Activated naive CD8-positive, alpha-beta T cell (primary cell): ENCODE measurements around the gene ATF7.

Experiments used
- H3K27ac Mint-ChIP-seq: one replicate; pipeline ENCODE4 v1.8.0; 2021; ENCODE audit warnings: mixed read lengths
- H3K27me3 Mint-ChIP-seq: one replicate; pipeline ENCODE4 v1.8.0; 2021; ENCODE audit warnings: mixed read lengths
- H3K36me3 Mint-ChIP-seq: one replicate; pipeline ENCODE4 v1.8.0; 2021; ENCODE audit warnings: mixed read lengths
- H3K4me1 Mint-ChIP-seq: one replicate; pipeline ENCODE4 v1.8.0; 2021; ENCODE audit warnings: low read depth, mixed read lengths
- H3K4me3 Mint-ChIP-seq: one replicate; pipeline ENCODE4 v1.8.0; 2021; ENCODE audit warnings: mild to moderate bottlenecking, mixed read lengths
- H3K9me3 Mint-ChIP-seq: one replicate; pipeline ENCODE4 v1.8.0; 2021; ENCODE audit warnings: low read depth, mixed read lengths

Gene ATF7

GRCh38 chr12:53594897-53595615 is 31.1 kb downstream of the ATF7 start:
- no peak overlapping the region for H3K27ac Mint-ChIP-seq
- H3K36me3 Mint-ChIP-seq, result peaks cover 4% of the 10 kb centered on the region
- H3K4me3 Mint-ChIP-seq, result no peak overlapping the region
- no peaks in the 10 kb centered on the region for H3K9me3 Mint-ChIP-seq
- H3K27me3 Mint-ChIP-seq, result no peaks in the 10 kb centered on the region
- peaks cover 25% of the 10 kb centered on the region for H3K4me1 Mint-ChIP-seq

- H3K27me3 Mint-ChIP-seq, result no peaks in the 10 kb centered on the region
- no peak overlapping the region for H3K4me3 Mint-ChIP-seq
- peaks cover 31% of the 10 kb centered on the region for H3K4me1 Mint-ChIP-seq
- no peak overlapping the region for H3K27ac Mint-ChIP-seq
- no peaks in the 10 kb centered on the region for H3K9me3 Mint-ChIP-seq
- H3K36me3 Mint-ChIP-seq, result peaks cover 3% of the 10 kb centered on the region
Measured at GRCh38 chr12:53593707-53594106, 32.5 kb downstream of the ATF7 start.

GRCh38 chr12:53593031-53593430 is 33.2 kb downstream of the ATF7 start:
- H3K9me3 Mint-ChIP-seq, result no peaks in the 10 kb centered on the region
- no peaks in the 10 kb centered on the region for H3K27me3 Mint-ChIP-seq
- peaks cover 3% of the 10 kb centered on the region for H3K36me3 Mint-ChIP-seq
- peaks cover 33% of the 10 kb centered on the region for H3K4me1 Mint-ChIP-seq
- H3K4me3 Mint-ChIP-seq, result no peak overlapping the region
- H3K27ac Mint-ChIP-seq, result no peak overlapping the region

- no peaks in the 10 kb centered on the region for H3K27me3 Mint-ChIP-seq
- H3K9me3 Mint-ChIP-seq, result no peaks in the 10 kb centered on the region
- H3K4me1 Mint-ChIP-seq, result peaks cover 33% of the 10 kb centered on the region
- no peak overlapping the region for H3K27ac Mint-ChIP-seq
- H3K36me3 Mint-ChIP-seq, result peaks cover 3% of the 10 kb centered on the region
- H3K4me3 Mint-ChIP-seq, result no peak overlapping the region
Measured at GRCh38 chr12:53592426-53592825, 33.8 kb downstream of the ATF7 start.

- H3K4me1 Mint-ChIP-seq, result peaks cover 37% of the 10 kb centered on the region
- H3K4me3 Mint-ChIP-seq, result no peak overlapping the region
- H3K9me3 Mint-ChIP-seq, result no peaks in the 10 kb centered on the region
- no peak overlapping the region for H3K27ac Mint-ChIP-seq
- peaks cover 6% of the 10 kb centered on the region for H3K36me3 Mint-ChIP-seq
- H3K27me3 Mint-ChIP-seq, result no peaks in the 10 kb centered on the region
Measured at GRCh38 chr12:53591301-53592206, 34.6 kb downstream of the ATF7 start.

GRCh38 chr12:53590652-53591051 is 35.5 kb downstream of the ATF7 start:
- H3K27me3 Mint-ChIP-seq, result no peaks in the 10 kb centered on the region
- H3K4me1 Mint-ChIP-seq, result peaks cover 40% of the 10 kb centered on the region
- no peaks in the 10 kb centered on the region for H3K9me3 Mint-ChIP-seq
- no peak overlapping the region for H3K27ac Mint-ChIP-seq
- H3K36me3 Mint-ChIP-seq, result peaks cover 6% of the 10 kb centered on the region
- H3K4me3 Mint-ChIP-seq, result no peak overlapping the region

GRCh38 chr12:53589915-53590314 is 36.3 kb downstream of the ATF7 start:
- no peaks in the 10 kb centered on the region for H3K9me3 Mint-ChIP-seq
- H3K4me3 Mint-ChIP-seq, result no peak overlapping the region
- no peak overlapping the region for H3K27ac Mint-ChIP-seq
- no peaks in the 10 kb centered on the region for H3K27me3 Mint-ChIP-seq
- H3K36me3 Mint-ChIP-seq, result peaks cover 6% of the 10 kb centered on the region
- peaks cover 41% of the 10 kb centered on the region for H3K4me1 Mint-ChIP-seq

- Mint-ChIP-seq H3K9me3 (no peaks in the 10 kb centered on the region), H3K27me3 (no peaks in the 10 kb centered on the region), H3K36me3 (peaks cover 6% of the 10 kb centered on the region), H3K4me3 (no peak overlapping the region), H3K4me1 (peaks cover 41% of the 10 kb centered on the region), H3K27ac (no peak overlapping the region)
Measured at GRCh38 chr12:53589423-53589822, 36.8 kb downstream of the ATF7 start.

- no peaks in the 10 kb centered on the region for H3K27me3 Mint-ChIP-seq
- peaks cover 39% of the 10 kb centered on the region for H3K4me1 Mint-ChIP-seq
- no peak overlapping the region for H3K4me3 Mint-ChIP-seq
- no peak overlapping the region for H3K27ac Mint-ChIP-seq
- no peaks in the 10 kb centered on the region for H3K9me3 Mint-ChIP-seq
- H3K36me3 Mint-ChIP-seq, result peaks cover 8% of the 10 kb centered on the region
Measured at GRCh38 chr12:53588123-53588522, 38.1 kb downstream of the ATF7 start.

- Mint-ChIP-seq H3K4me3 (no peak overlapping the region), H3K27me3 (no peaks in the 10 kb centered on the region), H3K9me3 (no peaks in the 10 kb centered on the region), H3K4me1 (peaks cover 29% of the 10 kb centered on the region), H3K36me3 (peaks cover 5% of the 10 kb centered on the region), H3K27ac (no peak overlapping the region)
Measured at GRCh38 chr12:53586745-53587144, 39.4 kb downstream of the ATF7 start.

GRCh38 chr12:53585448-53586125 is 40.6 kb downstream of the ATF7 start:
- H3K27ac Mint-ChIP-seq, result no peak overlapping the region
- no peaks in the 10 kb centered on the region for H3K27me3 Mint-ChIP-seq
- H3K4me1 Mint-ChIP-seq, result peaks cover 24% of the 10 kb centered on the region
- no peak overlapping the region for H3K4me3 Mint-ChIP-seq
- H3K36me3 Mint-ChIP-seq, result peaks cover 8% of the 10 kb centered on the region
- H3K9me3 Mint-ChIP-seq, result no peaks in the 10 kb centered on the region

- H3K27ac Mint-ChIP-seq, result no peak overlapping the region
- no peaks in the 10 kb centered on the region for H3K9me3 Mint-ChIP-seq
- H3K27me3 Mint-ChIP-seq, result no peaks in the 10 kb centered on the region
- H3K36me3 Mint-ChIP-seq, result peaks cover 11% of the 10 kb centered on the region
- peaks cover 14% of the 10 kb centered on the region for H3K4me1 Mint-ChIP-seq
- no peak overlapping the region for H3K4me3 Mint-ChIP-seq
Measured at GRCh38 chr12:53579545-53579955, 46.6 kb downstream of the ATF7 start.

GRCh38 chr12:53578783-53579182 is 47.4 kb downstream of the ATF7 start:
- Mint-ChIP-seq H3K9me3 (no peaks in the 10 kb centered on the region), H3K27me3 (no peaks in the 10 kb centered on the region), H3K36me3 (peaks cover 11% of the 10 kb centered on the region), H3K27ac (no peak overlapping the region), H3K4me3 (no peak overlapping the region), H3K4me1 (peaks cover 14% of the 10 kb centered on the region)

- no peak overlapping the region for H3K4me3 Mint-ChIP-seq
- no peaks in the 10 kb centered on the region for H3K27me3 Mint-ChIP-seq
- peaks cover 9% of the 10 kb centered on the region for H3K36me3 Mint-ChIP-seq
- no peak overlapping the region for H3K27ac Mint-ChIP-seq
- H3K4me1 Mint-ChIP-seq, result peaks cover 14% of the 10 kb centered on the region
- H3K9me3 Mint-ChIP-seq, result no peaks in the 10 kb centered on the region
Measured at GRCh38 chr12:53577941-53578352, 48.2 kb downstream of the ATF7 start.
